NCI-H510A (cell line): ENCODE results near the gene TEAD2.
"Not testable (repeated sequence)": the region's sequence is repeated elsewhere in the genome, so short reads cannot be mapped to it uniquely, and the experiment has no call there.

ENCODE experiments used
- DNase-seq: peaks from one replicate; lab custom pipeline; 2025; lab: John Stamatoyannopoulos, UW

The TEAD2 gene

GRCh38 chr19:49347191-49347590 is 15.0 kb downstream of the TEAD2 start:
- no peak for DNase-seq

GRCh38 chr19:49344505-49345423 is 17.5 kb downstream of the TEAD2 start:
- DNase-seq, result no peak

GRCh38 chr19:49343123-49343522 is 19.1 kb downstream of the TEAD2 start:
- DNase-seq, result no peak

GRCh38 chr19:49342291-49342721 is 19.9 kb downstream of the TEAD2 start:
- DNase-seq, result no peak

- no peak for DNase-seq
These were observed 21.1 kb downstream of the TEAD2 start for GRCh38 chr19:49340865-49341718.

- DNase-seq, result no peak
These were observed 21.9 kb downstream of the TEAD2 start for GRCh38 chr19:49340069-49340864.

- no peak for DNase-seq
These were observed 22.7 kb downstream of the TEAD2 start for GRCh38 chr19:49339301-49340068.

- no peak for DNase-seq
These were observed 23.4 kb downstream of the TEAD2 start for GRCh38 chr19:49338691-49339300.

GRCh38 chr19:49338023-49338677 is 24.1 kb downstream of the TEAD2 start:
- DNase-seq, result no peak

- DNase-seq, result no peak
These were observed 24.8 kb downstream of the TEAD2 start for GRCh38 chr19:49337267-49338022.

- DNase-seq, result no peak
These were observed 25.5 kb downstream of the TEAD2 start for GRCh38 chr19:49336482-49337266.

GRCh38 chr19:49335784-49336481 is 26.3 kb downstream of the TEAD2 start:
- DNase-seq, result no peak

GRCh38 chr19:49335071-49335783 is 27.0 kb downstream of the TEAD2 start, which contains the start of gene CD37:
CD37 (plus strand) TSS chr19:49335406; CDS start chr19:49335541, 135 bp downstream.
- DNase-seq, result no peak

GRCh38 chr19:49333811-49334288 is 28.4 kb downstream of the TEAD2 start:
- DNase-seq, result no peak

- DNase-seq, result no peak
These were observed 28.8 kb downstream of the TEAD2 start for GRCh38 chr19:49333418-49333805.

- DNase-seq, result not testable (repeated sequence)
These were observed 29.4 kb downstream of the TEAD2 start for GRCh38 chr19:49332691-49333417.
